Muscle of leg (tissue), 11 donors: Measurements from ENCODE around the gene ATP8B3. TPM values are rescaled to one million over a fixed set of nuclear protein-coding genes. Genes with fewer than 3 reads are reported as not detected.

Source experiments
- DNase-seq: peaks from one replicate; pipeline ENCODE4 v3.0.0; 2013
- H3K27ac ChIP-seq: one replicate; pipeline ENCODE4 v1.5.1; 2013; ENCODE audit warnings: mild to moderate bottlenecking, low read length, control low read depth
- H3K27me3 ChIP-seq: one replicate; pipeline ENCODE4 v1.6.1; 2013; ENCODE audit warnings: low read length; ENCODE audit not compliant: control insufficient read depth, insufficient read depth
- H3K36me3 ChIP-seq: one replicate; pipeline ENCODE4 v1.6.1; 2013; ENCODE audit warnings: low read length; ENCODE audit not compliant: control insufficient read depth, insufficient read depth
- H3K4me1 ChIP-seq: one replicate; pipeline ENCODE4 v1.6.1; 2013; ENCODE audit warnings: low read length; ENCODE audit not compliant: control insufficient read depth, insufficient read depth
- H3K4me3 ChIP-seq: one replicate; pipeline ENCODE4 v1.5.1; 2013; ENCODE audit warnings: low read length, control low read depth
- H3K9me3 ChIP-seq: replicated peaks from 2 replicates; pipeline ENCODE4 v1.6.1; 2013; ENCODE audit warnings: low read depth, low read length; ENCODE audit not compliant: control insufficient read depth
- WGBS: methylation state at CpG from one replicate; pipeline ENCODE4 v1.1.5; 2013; ENCODE audit warnings: missing lambda C conversion rate; ENCODE audit not compliant: insufficient coverage; 5-methylcytosine and 5-hydroxymethylcytosine counted together
- polyA plus RNA-seq, 8 donors: library from polyadenylated mRNA; unstranded; fragments of 120-200 nt; gene quantifications; one replicate each; pipeline versions ENCODE4 v1.2.1 to v1.2.3, GENCODE V29; 2013; ENCODE audit warnings: inconsistent platforms in 1 of 8, low replicate concordance in 1 of 8; ENCODE audit not compliant: insufficient read length in 8 of 8, insufficient read depth in 1 of 8
- total RNA-seq: library from RNA; stranded (reverse); fragments of 120-200 nt; gene quantifications from one replicate; pipeline ENCODE4 v1.2.4, GENCODE V29; 2013

The ATP8B3 gene
- total and polyA plus RNA-seq, 9 donors: 0.35 to 1.2 (median 0.54) TPM

DNA sequence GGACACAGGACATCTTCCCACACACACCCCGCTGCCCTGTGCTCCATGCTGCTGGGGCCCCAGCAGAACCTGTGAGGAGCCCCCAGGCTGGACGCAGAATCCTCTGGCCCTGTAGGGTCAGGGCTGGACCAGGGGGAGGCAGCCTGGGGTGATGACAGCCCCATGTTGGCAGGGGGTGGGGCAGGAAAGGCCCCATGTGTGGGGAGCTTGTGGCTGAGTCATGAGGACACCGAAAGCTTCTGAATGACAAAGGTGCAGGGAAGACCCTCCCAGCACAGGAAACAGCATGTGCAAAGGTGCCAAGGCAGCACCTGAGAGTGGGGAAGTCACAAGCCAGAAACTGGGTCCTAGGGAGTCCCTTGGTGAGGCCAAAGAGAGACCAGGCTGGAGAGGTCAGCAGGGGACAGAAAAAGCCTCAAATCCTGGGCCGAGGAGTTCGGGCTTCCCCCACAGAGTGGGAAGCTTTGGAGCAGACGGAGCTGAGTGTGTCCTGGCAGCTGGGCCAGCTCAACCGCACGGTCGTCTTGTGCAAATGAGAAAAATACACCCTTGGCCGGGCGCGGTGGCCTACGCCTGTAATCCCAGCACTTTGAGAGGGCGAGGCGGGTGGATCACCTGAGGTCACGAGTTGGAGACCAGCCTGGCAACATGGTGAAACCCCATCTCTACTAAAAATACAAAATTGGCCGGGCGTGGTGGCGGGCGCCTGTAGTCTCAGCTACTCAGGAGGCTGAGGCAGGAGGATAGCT is 17.5 kb downstream of the ATP8B3 start:
- Histone ChIP-seq H3K27ac (no peak overlapping the region), H3K27me3 (peaks cover 20% of the 10 kb centered on the region), H3K4me1 (peaks cover 4% of the 10 kb centered on the region), H3K36me3 (no peaks in the 10 kb centered on the region), H3K4me3 (no peak overlapping the region), H3K9me3 (peaks cover 5% of the 10 kb centered on the region)
- DNase-seq: no peak
- 62% methylated on average over 16 of the region's 20 CpGs for WGBS

DNA sequence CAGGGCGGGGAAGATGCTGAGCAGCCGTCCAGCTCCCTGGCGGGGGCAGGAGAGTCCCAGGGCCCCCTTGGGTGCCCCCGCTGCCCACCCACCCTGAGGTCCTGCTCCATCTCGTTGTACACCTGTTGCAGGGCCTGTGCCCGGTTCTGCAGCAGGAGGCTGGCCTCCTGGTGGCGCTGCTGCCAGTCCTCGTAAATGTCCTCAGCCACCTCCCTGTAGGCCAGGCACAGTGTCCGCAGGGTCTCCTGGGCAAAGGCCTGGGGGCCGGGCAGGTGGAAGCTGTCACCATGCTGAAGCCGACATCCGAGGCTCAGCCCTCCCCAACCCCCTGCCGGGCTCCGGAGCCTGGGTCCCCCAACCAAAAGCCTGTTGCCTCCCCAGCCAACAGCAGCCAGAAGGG is 20.2 kb downstream of the ATP8B3 start:
- no peak overlapping the region for H3K4me3 ChIP-seq
- peaks cover 36% of the 10 kb centered on the region for H3K27me3 ChIP-seq
- H3K27ac ChIP-seq: no peak overlapping the region
- H3K36me3 ChIP-seq: no peaks in the 10 kb centered on the region
- peaks cover 5% of the 10 kb centered on the region for H3K9me3 ChIP-seq
- WGBS: 74% methylated on average over 14 of the region's 14 CpGs
- peaks cover 9% of the 10 kb centered on the region for H3K4me1 ChIP-seq
- no peak for DNase-seq

DNA sequence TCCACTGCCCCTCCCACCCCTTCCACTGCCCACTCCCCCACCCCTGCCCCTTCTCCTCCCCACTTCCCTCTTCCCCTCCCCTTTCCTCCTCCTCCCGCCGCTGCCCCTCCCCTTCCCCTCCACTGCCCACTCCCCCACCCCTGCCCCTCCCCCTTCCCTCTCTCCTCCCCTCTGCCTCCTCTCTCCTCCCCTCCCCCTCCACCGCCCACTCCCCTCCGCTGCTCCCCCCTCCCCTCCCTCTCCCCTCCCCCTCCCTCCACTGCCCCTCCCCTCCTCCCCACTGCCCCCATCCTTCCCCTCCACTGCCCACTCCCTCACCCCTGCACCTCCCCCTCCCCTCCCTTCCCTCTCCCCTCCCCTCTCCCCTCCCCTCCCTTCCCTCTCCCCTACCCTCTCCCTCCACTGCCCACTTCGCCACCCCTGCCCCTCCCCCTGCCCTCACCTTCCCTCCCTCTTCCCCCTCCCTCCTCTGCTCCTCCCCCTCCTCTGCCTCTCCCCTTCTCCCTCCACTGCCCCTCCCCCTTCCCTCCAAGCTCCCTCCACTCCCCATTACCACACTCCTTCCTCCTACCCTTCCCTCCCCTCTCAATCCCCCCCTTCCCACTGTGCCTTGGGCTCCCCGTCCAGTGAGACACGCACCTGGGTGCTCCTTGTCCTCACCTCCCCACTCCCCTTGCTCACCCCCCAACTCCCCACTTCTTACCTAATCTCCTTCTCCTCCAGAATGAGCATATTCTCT is 21.9 kb downstream of the ATP8B3 start:
- no peak overlapping the region for H3K4me3 ChIP-seq
- no peak overlapping the region for H3K27ac ChIP-seq
- peaks cover 4% of the 10 kb centered on the region for H3K4me1 ChIP-seq
- peaks cover 30% of the 10 kb centered on the region for H3K27me3 ChIP-seq
- H3K9me3 ChIP-seq: peaks cover 5% of the 10 kb centered on the region
- WGBS: 28% methylated on average over 2 of the region's 7 CpGs
- no peak for DNase-seq
- no peaks in the 10 kb centered on the region for H3K36me3 ChIP-seq

DNA sequence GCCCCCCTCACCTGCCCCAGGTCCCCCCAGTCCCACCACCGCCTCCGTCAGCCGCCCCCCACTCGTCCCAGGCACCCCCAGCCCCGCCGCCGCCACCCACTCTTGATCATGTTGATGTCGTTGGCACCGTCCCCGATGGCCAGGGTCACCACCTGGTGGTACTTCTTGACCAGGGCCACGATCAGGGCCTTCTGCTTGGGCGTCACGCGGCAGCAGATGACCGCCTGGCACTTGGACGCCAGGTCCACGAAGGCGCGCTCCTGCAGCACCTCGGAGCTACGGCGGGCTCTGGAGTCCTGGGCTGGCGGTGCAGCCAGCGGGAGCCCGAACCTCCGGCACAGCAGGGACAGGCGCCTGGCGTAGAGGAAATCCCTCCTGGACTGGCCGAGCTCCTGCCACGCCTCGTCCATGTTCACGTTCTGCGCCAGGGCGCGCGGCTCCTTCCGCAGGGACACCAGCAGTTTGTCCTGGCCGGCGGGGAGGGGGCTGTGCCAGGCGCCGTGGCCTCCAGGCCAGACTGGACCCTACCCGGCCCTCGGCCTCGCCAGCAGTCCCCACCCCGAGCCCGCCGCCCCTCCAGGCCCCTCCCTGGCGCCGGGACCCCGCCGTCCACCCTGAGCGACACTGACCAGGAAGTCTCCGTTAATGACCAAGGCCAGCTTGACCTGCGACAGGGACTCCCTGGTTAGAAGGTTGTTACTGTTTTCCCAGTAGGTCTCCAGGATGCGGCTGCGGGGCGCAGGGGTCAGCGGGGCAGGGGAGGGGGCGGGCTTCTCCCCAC is 22.6 kb downstream of the ATP8B3 start:
- Histone ChIP-seq H3K4me3 (no peak overlapping the region), H3K27me3 (peaks cover 30% of the 10 kb centered on the region), H3K27ac (no peak overlapping the region), H3K4me1 (peaks cover 4% of the 10 kb centered on the region), H3K36me3 (no peaks in the 10 kb centered on the region), H3K9me3 (peaks cover 5% of the 10 kb centered on the region)
- 8% methylated on average over 48 of the region's 59 CpGs for WGBS
- no peak for DNase-seq

DNA sequence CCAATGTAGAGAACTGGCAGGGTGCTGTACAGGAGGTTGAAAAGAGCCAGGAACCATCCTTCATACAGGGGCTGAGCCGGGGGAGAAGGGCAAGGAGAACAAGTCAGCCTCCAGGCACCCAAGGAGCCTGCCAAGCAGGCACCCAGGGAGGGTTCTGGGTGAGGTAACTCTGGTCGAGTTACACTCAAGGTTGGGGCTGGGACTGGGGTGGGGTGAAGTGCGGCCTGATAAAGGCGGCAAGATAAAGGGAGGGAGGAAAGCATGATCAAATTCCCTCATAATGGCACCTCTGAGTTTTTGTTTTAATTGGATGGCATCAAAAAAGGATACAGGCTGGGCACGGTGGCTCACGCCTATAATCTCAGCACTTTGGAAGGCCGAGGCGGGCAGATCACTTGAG is 25.0 kb downstream of the ATP8B3 start:
- no peak overlapping the region for H3K4me3 ChIP-seq
- WGBS: 71% methylated on average over 4 of the region's 8 CpGs
- no peak overlapping the region for H3K27ac ChIP-seq
- H3K27me3 ChIP-seq: peaks cover 39% of the 10 kb centered on the region
- no peak for DNase-seq
- H3K36me3 ChIP-seq: no peaks in the 10 kb centered on the region
- peaks cover 10% of the 10 kb centered on the region for H3K4me1 ChIP-seq
- H3K9me3 ChIP-seq: peaks cover 6% of the 10 kb centered on the region

DNA sequence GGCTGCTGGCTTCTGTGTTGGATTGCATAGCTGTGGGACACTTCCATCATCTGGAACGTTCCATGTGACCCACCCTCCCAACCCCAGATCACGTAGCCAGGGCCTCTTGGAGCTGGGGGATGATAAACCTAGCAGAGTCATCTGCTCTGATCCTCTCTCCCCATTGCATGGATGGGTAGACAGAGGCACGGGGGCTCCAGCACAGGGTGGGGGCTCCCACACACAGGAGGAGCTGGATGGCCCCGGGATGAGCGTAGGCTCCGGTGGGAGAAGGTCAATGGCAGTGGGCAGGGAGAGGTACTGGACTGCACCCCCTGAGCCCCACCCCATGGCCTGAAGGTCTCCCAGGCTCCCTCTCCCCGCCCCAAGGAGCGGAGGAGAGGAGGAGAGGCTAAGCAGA is 25.4 kb downstream of the ATP8B3 start:
- no peak for DNase-seq
- peaks cover 42% of the 10 kb centered on the region for H3K27me3 ChIP-seq
- WGBS: no CpG with 5 or more reads among the region's 8 CpGs

DNA sequence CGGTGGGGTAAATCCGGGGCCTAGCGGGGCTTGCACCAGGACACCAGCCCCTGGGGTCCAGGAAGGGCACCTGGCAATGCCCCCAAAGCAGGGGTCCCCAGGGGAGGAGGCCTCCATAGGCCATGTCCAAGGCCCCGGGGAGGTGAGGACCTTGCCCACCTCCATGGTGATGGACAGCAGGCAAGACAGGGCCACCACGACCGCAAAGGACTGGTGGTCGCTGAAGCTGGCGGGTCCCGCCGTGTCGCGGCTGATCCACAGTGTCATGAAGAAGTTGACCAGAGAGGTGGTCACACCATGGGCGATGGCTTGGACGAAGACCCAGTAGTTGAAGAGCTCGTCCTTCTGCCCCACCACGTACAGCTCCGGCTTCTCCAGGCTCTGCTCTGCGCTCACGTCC is 26.8 kb downstream of the ATP8B3 start:
- Histone ChIP-seq H3K27me3 (peaks cover 47% of the 10 kb centered on the region), H3K36me3 (no peaks in the 10 kb centered on the region), H3K9me3 (peaks cover 8% of the 10 kb centered on the region), H3K27ac (no peak overlapping the region), H3K4me3 (no peak overlapping the region), H3K4me1 (peaks cover 10% of the 10 kb centered on the region)
- 91% methylated on average over 19 of the region's 19 CpGs for WGBS
- DNase-seq: no peak

More for the DNA sequence above, 25.4 kb downstream of the ATP8B3 start:
- no peaks in the 10 kb centered on the region for H3K36me3 ChIP-seq
- H3K27ac ChIP-seq: no peak overlapping the region
- H3K4me3 ChIP-seq: no peak overlapping the region
- H3K4me1 ChIP-seq: peaks cover 10% of the 10 kb centered on the region
- H3K9me3 ChIP-seq: peaks cover 11% of the 10 kb centered on the region

DNA sequence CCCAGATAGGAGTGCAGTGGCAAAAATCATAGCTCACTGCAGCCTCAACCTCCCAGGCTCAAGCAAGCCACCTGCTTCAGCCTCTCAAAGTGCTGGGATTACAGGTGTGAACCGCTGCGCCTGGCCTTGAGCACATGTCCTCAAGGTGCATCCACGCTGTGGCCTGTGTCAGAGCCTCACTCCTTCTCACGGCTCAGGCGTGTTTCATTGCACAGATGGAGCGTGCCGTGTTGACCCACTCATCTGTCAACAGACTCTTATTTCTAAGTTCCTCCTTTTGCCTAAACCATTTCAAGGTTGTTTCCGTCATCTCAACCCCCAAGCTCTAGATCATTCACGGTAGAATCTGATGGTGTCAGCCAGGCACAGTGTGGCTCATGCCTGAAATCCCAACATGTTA is 28.2 kb downstream of the ATP8B3 start:
- no peaks in the 10 kb centered on the region for H3K36me3 ChIP-seq
- DNase-seq: no peak
- H3K27me3 ChIP-seq: peaks cover 57% of the 10 kb centered on the region
- WGBS: 87% methylated on average over 9 of the region's 9 CpGs
- no peak overlapping the region for H3K27ac ChIP-seq
- no peak overlapping the region for H3K4me3 ChIP-seq
- H3K9me3 ChIP-seq: peaks cover 8% of the 10 kb centered on the region
- H3K4me1 ChIP-seq: peaks cover 5% of the 10 kb centered on the region

DNA sequence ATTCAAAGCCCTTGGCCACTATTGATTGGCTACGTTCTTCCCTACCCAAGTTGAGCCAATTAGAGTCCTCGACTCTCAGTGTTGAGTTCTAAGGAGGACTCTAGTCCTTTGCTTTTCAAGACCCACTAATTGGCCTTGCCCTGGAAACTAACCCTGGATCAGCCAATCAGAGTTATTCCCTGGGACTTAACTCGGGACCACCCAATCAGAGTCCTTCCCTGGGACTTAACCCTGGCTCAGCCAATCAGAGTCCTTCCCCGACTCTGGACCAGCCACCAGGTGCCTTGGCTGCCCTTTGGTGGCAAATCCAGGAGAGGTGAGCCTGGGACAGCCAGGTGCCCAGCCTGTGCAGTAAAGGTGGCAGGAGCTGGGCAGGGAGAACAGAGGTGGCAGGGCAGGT is 28.7 kb downstream of the ATP8B3 start:
- H3K36me3 ChIP-seq: no peaks in the 10 kb centered on the region
- H3K4me3 ChIP-seq: no peak overlapping the region
- peaks cover 57% of the 10 kb centered on the region for H3K27me3 ChIP-seq
- H3K27ac ChIP-seq: no peak overlapping the region
- H3K4me1 ChIP-seq: peaks cover 5% of the 10 kb centered on the region
- 94% methylated on average over 4 of the region's 4 CpGs for WGBS
- peaks cover 8% of the 10 kb centered on the region for H3K9me3 ChIP-seq
- DNase-seq: no peak

DNA sequence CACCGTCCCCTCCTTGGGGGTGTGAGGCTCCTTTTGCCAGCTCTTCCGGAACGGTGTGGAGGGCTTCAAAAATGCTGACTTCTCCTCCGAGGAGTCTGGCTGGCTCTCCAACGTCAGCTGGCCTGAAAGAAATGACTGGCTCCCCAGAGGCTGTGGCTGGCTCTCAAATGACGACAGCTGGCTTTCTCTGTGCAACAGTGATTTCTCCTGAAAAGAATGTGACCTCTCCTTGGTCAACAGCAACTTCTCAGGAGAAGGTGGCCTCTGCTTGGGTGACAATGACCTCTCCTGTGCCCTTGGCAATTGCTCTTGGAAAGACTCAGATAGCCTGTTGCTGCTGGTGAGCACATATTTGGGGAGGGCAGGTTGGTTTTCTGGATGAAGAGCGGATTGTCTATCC is 29.6 kb downstream of the ATP8B3 start:
- H3K27ac ChIP-seq: no peak overlapping the region
- WGBS: 33% methylated on average over 6 of the region's 7 CpGs
- no peaks in the 10 kb centered on the region for H3K36me3 ChIP-seq
- peaks cover 8% of the 10 kb centered on the region for H3K9me3 ChIP-seq
- no peak overlapping the region for H3K4me3 ChIP-seq
- peak; percentile 43 for DNase-seq
- peaks cover 61% of the 10 kb centered on the region for H3K27me3 ChIP-seq
- peaks cover 5% of the 10 kb centered on the region for H3K4me1 ChIP-seq
